Gastrocnemius medialis (tissue), 4 donors: ENCODE data around the gene STAP2.

Experiments
- POLR2A ChIP-seq, 2 donors: fragments of 450-650 bp; IDR thresholded peaks; one replicate each; pipeline ENCODE4 v1.6.1; 2017; ENCODE audit warnings: antibody characterized with exemption in 2 of 2, mild to moderate bottlenecking in 2 of 2, moderate library complexity in 2 of 2
- TF ChIP-seq, protein P1 (sequence below), 5 experiments: fragments of 450-650 bp in 3 of 5; fragments of 200-600 bp in 2 of 5; sonication (generic) in 2 of 5; IDR thresholded peaks in 4 of 5; conservative IDR thresholded peaks in 1 of 5; 1 replicate in 4 of 5; 2 replicates in 1 of 5; pipeline ENCODE4 v1.5.1; 2016 to 2019; ENCODE audit warnings: antibody characterized with exemption in 5 of 5, mild to moderate bottlenecking in 3 of 5, moderate library complexity in 3 of 5

DNA sequence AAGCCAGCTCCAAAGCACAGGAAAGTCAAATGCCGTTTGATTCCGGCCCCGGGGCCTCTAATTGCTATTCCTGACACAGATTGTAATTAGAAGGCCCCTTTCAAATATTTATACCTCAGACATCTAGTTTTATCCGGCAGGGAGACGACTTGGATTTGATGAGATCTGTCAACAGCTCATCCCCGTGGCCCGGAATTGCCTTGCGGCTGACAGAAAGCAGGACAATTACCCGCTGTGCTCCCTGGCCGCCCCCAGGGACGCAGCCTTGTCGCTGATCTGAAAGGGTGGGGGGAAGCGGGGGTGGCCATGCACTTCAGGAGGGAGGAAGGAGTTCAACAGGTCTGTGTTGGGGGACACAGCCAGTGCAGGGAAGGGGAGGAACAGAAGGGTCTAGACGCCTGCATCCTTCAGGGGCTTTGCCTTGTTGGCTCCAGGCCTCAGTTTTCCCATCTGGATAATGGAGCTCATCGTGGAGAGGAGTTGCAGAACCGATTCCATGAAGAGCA, 61.4 kb downstream of the STAP2 start:
- TF ChIP-seq, protein P1, sequence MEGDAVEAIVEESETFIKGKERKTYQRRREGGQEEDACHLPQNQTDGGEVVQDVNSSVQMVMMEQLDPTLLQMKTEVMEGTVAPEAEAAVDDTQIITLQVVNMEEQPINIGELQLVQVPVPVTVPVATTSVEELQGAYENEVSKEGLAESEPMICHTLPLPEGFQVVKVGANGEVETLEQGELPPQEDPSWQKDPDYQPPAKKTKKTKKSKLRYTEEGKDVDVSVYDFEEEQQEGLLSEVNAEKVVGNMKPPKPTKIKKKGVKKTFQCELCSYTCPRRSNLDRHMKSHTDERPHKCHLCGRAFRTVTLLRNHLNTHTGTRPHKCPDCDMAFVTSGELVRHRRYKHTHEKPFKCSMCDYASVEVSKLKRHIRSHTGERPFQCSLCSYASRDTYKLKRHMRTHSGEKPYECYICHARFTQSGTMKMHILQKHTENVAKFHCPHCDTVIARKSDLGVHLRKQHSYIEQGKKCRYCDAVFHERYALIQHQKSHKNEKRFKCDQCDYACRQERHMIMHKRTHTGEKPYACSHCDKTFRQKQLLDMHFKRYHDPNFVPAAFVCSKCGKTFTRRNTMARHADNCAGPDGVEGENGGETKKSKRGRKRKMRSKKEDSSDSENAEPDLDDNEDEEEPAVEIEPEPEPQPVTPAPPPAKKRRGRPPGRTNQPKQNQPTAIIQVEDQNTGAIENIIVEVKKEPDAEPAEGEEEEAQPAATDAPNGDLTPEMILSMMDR (IDR thresholded peaks at IDR 0.05 in 4 of 5, conservative IDR thresholded peaks at IDR 0.05 in 1 of 5), result no peak
- TF ChIP-seq POLR2A (IDR thresholded peaks at IDR 0.05), result no peak
